ENCODE results near the gene TNFRSF12A.

DNA sequence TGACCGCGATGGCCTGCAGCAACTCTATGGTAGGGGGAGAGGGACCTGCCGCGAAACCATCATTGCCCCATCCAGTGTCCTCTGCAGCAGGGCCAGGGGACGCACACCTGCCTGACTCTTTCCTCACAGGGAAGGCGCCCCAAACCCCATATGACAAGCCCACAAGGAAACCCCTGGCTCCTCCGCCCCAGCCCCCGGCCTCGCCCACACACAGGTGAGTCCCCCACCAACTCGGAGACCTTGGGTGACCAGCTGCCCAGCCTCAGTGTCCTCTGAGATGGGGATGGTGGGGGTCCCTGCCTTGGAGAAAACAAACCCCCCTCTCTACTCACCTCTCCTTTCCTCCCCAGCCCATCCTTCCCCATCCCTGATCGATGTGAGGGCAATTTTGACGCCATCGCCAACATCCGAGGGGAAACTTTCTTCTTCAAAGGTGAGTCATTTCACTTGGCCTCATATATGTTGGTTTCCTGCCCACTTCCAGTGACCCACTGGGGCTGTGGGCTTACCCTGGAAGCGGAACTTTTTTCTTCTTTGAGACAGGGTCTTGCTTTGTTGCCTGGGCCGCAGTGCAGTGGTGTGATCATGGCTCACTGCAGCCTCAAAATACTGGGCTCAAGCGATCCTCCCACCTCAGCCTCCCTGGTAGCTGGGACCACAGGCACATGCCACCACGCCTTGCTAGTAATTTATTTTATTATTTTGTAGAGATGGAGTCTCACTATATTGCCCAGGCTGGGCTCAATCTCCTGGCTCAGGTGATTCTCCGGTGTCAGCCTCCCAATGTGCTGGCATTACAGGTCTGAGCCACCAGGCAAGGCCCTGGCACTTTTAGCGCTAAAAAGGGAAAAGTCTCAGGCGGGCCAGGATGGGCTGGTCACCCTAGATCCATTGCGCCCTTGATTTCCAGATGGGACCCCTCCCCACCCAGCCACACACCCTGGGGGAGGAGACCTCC lies 37.3 kb downstream of the TNFRSF12A start:
- TF ChIP-seq CTCF (IDR thresholded peaks at IDR 0.05) (no peak), POLR2A (IDR thresholded peaks at IDR 0.05) (no peak)
